Activated CD8-positive, alpha-beta memory T cell treated with anti-CD3 and anti-CD28 coated beads, Interleukin-2, amount 50 U/mL, for 1 hour (primary cell): ENCODE data around the gene RHCE.
"Not testable (repeated sequence)": the region's sequence is repeated elsewhere in the genome, so short reads cannot be mapped to it uniquely, and the experiment has no call there.

Experiments used
- DNase-seq: peaks from one replicate; pipeline ENCODE4 v3.0.0-alpha.2; 2020; ENCODE audit errors: extremely low read depth

Gene RHCE

GRCh38 chr1:25342846-25343245 lies 77.8 kb downstream of the RHCE start:
- no peak for DNase-seq

DNA sequence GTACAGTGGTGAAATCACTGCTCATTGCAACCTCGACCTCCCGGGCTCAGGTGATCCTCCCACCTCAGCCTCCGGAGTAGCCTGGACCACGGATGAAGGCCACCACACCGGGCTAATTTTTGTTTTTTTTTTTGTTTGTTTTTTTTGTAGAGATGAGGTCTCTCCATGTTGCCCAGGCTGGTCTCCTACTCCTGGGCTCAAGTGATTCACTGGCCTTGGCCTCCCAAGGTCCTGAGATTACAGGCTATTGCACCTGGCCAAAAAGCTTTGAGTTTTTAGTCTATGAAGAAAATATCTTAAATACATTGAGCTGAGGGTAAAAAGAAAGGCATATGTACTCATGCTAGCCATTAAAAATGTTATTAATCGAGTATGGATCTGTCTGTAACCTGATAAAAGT lies 78.9 kb downstream of the RHCE start:
- DNase-seq: no peak

- no peak for DNase-seq
Observed at GRCh38 chr1:25338986-25339385, 81.6 kb downstream of the RHCE start.

- DNase-seq: peak; percentile 51
Observed at GRCh38 chr1:25338188-25338981, 82.2 kb downstream of the RHCE start, which contains the start of gene TMEM50A. TSS of gene TMEM50A (plus strand) at chr1:25338334. CDS start at chr1:25340487, 2,153 bp downstream.

GRCh38 chr1:25337483-25338187 lies 83.0 kb downstream of the RHCE start:
- not testable (repeated sequence) for DNase-seq

DNA sequence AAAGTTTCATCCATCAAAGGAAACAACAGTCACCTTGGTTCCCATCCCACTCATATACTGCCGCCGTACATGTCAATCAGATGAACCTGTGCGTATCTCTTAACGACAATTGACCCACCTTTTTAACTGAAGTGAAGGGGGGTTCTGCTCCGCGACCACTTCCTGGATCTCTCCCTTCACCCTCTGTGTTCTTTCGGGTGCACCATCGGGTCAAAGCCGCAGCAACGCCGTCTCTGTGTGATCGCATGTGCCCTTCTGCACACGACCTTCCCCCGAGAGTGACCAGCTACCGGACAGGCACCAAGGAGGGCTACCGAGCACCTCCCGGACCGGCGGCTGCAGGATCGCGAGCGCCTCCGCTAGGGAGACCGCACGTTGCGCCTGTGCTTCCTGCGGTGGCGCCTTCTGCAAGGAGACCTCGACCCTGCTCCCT lies 83.7 kb downstream of the RHCE start:
- DNase-seq: not testable (repeated sequence)

GRCh38 chr1:25329950-25330349 lies 90.7 kb downstream of the RHCE start:
- DNase-seq: not testable (repeated sequence)

- DNase-seq: not testable (repeated sequence)
Observed at GRCh38 chr1:25329336-25329735, 91.3 kb downstream of the RHCE start.

GRCh38 chr1:25328791-25329185 lies 91.8 kb downstream of the RHCE start:
- not testable (repeated sequence) for DNase-seq

DNA sequence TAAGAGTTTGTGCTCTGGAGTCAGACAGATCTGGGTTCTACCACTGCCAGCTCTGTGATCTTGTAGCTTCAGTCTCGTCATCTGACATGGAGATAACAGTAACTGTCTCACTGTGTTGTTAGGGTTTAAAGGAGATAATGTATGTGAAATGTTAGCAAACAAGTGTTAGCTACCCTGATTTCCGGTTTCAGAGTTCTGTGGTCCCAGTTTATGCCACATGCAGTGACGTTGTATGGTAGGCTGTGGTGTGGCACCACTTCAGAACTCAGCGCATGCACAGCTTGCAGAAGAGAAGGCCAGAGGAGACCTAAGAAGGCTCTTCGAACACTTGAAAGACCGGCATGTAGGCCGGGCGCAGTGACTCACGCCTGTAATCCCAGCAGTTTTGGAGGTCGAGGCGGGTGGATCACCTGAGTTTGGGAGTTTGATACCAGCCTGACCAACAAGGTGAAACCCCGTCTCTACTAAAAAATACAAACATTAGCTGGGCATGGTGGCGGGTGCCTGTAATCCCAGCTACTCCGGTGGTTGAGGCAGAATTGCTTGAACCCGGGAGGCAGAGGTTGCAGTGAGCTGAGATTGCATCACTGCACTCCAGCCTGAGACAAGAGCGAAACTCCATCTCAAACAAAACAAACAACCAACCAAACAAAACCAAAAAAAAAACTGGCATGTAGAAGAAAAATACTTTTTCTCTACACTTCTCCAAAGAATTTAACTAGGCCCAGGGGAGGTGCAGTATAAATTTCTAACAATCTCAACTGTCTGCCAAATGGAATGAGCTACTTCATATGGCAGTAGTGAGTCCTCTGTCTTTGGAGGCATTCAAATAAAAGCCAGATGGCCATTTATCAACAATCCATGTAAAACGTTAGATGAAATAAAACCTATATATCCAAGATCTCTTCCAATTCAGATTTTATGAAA lies 92.5 kb downstream of the RHCE start:
- DNase-seq: not testable (repeated sequence)

GRCh38 chr1:25324407-25324806 lies 96.2 kb downstream of the RHCE start:
- DNase-seq: not testable (repeated sequence)

DNA sequence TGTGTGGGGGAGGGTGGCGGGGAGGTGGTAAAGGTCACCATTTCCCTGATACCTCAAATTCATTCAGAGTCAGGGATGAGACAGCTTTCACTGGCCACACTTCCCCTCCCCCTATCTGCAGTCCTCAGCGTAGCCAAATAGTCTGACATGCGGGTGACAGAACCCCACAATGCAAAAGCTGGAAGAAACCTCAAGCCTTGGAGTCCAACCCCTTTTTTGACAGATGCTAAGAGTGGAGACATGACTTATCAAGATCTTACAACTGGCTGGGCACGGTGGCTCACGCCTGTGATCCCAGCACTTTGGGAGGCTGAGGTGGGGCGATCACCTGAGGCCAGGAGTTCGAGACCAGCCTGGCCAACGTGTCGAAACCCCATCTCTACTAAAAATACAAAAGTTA lies 98.5 kb downstream of the RHCE start:
- not testable (repeated sequence) for DNase-seq

DNA sequence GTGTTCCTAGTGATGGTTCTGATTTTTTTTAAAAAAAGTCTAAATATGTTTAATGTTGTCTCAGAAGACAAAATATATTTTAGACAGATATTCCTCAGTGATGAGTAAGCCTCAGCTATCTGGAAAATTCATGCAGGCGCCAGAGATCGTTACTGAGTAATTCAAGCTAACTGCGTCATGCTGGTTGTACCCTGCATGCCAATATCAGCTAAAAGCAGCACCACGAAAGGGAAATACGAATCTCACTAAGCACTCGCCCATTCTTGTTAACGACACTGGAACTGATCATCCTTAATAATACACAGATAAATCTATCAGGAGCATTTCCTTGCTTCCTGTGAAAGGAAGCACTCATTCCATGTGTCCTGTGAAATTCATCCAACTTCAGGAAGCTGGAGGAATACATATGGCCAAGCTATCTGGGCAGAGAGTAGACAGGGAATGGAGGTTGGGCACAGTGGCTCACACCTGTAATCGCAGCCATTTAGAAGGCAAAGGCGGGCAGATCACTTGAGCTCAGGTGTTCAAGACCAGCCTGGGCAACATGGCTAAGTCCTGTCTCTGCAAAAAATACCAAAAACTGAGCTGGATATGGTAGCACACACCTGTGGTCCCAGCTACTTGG lies 100.2 kb downstream of the RHCE start:
- DNase-seq: not testable (repeated sequence)

GRCh38 chr1:25312806-25313470 lies 107.7 kb downstream of the RHCE start:
- DNase-seq: not testable (repeated sequence)
